ENCODE results near the gene PLEKHG1.

PLEKHG1 gene

DNA sequence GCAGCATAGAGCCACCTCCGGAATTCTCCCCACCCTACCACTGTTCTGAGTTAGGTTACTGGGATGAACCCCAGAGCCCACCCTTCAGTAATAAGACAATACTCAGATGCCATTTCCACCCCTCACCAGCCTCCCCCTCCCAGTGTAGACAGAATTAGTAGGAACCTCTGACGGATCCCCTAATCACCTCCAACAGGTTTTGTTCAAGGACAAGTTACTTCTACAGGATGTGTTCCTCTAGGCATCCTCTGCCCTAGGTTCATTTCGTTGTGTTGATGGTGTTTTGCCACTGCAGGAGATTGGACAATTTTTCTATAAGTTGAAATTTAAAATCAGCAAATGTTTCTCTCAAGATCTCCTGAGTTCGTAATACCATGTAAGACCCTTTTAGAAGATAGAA lies 22.8 kb downstream of the PLEKHG1 start:
- no peak for DNase-seq

DNA sequence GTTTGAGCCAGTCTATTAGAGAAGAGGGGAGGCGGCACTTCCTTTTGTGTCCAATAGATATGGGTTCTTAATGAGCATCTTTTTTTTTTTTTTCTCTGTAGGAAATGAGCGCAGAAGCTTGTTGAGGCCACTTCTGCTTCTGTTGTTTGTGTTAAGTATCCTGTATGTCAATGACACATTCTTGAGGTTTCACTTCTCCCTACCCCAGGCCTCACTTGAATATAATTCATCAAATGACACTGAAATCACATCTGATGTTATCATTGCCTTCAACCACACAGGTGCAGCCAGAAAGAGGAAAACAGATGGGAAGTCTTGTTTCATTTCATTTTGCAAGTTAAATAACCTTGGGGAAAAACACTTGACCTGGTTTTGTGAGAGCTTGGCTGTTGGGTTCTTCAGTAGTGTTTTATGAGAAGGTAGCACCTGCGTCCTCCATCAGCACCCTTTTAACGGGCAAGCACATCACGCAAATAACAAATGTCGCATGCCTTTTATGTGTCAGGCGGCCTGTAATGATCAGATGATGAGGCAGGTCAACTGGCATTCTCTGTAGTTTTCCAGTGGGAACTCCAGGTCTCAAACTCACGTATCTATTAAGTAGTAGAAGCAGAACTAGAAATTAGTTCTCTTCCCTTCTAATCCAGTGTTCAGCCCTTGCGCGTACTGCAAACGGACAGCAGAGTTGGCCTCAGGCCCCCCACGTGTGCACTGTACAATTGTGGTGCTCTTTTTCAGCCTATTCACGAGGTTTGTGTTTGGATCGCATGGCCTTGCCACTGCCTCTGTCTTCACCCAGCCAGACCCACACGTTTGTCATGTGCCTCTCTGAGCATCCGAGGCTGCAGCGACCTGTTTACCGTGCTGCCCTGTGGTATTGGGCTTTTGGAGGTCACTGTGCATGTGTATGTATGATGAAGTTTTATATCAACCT lies 23.5 kb downstream of the PLEKHG1 start:
- DNase-seq: peak; percentile 79

- no peak for DNase-seq
Observed at GRCh38 chr6:150624191-150624590, 24.5 kb downstream of the PLEKHG1 start.

- DNase-seq: no peak
Observed at GRCh38 chr6:150625927-150626326, 26.2 kb downstream of the PLEKHG1 start.

- no peak for DNase-seq
Observed at GRCh38 chr6:150627154-150627553, 27.5 kb downstream of the PLEKHG1 start.

GRCh38 chr6:150627585-150628025 lies 27.9 kb downstream of the PLEKHG1 start:
- DNase-seq: no peak

DNA sequence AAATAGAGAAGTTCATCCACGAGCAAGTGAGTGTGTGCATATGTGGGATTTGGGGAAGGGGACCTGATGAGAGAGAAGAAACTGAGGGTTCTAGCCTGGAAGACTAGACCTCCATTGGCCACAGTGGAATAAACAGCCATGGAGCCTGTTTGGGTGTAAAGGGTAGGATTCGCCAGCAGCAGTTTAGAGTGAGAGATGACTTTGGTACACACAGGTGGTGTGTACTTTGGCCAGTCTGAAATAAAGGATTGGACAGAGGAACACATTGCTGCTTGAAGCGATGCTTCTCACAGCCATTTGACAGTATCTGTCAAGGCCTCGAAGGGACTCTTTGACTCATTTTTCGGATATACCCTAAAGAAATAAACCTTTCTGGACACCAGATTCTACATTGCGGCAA lies 29.2 kb downstream of the PLEKHG1 start:
- DNase-seq: no peak

DNA sequence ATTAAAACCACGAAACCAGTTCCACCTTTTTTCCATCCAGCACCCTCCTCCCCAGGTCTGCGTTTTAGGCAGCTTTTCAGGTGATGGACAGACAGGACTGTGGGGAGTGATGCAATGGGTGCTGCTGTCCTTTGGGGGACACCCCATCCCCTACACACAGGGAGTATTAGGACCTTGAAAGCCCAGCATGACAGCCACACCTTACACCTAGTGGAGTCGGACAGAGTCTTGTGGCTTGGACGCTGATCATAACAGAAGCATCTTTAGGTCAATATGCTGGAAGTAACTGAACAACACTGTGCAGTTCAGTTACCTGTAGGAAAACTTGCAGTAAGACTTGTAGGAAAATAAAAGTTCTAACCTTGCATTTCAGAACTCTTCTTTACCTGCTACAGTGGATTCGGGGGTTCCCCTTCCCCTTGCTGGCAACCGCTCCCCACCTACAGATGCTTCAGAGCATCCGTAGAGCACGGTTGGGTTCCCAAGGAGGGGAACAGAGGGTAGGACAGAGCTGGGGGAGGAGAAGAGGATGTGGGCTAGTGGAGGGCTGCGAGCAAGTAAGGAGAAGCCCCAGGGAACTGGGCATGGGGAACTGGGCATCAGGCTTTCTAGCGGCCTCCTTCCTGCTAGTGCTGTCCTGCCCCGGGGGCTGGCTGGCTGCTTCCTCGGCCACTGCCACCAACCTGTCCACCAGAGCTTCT lies 31.7 kb downstream of the PLEKHG1 start:
- no peak for DNase-seq

- DNase-seq: no peak
Observed at GRCh38 chr6:150631984-150632642, 32.4 kb downstream of the PLEKHG1 start.

DNA sequence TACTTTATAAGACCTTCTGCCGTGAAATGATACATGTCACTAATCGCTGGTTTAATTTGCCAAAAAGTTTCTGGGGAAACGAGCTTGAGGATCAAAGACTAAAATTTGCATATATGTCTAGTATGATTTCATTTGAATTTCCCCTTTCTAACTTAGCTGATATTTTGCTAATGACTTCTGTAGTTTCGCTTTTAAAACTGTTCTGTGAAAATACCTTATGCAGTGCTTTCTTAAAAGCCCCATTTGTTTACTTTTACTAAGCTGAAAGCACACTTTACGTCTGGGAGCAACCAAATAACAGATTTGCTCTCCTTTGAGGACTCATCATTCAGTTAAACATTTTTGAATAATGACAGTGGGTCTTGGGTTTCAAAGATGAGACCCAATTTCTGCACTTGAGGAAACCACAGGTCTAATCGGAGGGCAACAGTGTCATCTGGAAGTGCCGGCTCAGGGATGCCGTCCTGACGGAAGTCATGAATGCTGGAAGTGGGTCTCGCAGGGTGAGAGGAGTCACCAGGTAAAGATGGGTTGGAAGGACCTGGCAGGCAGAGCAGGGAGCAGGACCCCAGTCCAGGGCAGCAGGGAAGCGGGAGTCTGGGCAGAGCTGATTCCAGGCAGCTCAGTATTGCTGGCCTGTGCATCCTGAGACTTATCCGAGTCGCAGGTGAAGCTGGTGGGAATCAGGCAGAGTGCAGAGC lies 33.2 kb downstream of the PLEKHG1 start:
- no peak for DNase-seq

- DNase-seq: no peak
Observed at GRCh38 chr6:150633486-150633834, 33.8 kb downstream of the PLEKHG1 start.

GRCh38 chr6:150634176-150634963 lies 34.7 kb downstream of the PLEKHG1 start:
- no peak for DNase-seq

DNA sequence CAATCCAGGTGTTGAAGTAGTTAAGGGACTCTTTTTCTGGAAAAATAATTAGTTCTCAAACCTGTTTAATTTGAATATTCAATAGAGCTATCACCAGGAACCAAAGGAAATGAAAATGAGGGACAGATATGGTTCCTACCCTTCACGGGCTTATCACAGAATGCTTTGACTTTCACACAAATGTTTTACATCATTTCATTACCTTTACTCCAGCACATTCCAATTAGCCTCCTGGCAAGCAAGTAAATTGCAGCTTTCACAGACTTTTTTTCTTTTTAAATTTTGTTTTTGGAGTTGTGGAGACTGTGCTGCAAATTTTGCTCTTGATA lies 35.2 kb downstream of the PLEKHG1 start:
- DNase-seq: no peak

GRCh38 chr6:150635906-150636514 lies 36.3 kb downstream of the PLEKHG1 start:
- no peak for DNase-seq

GRCh38 chr6:150636808-150637207 lies 37.1 kb downstream of the PLEKHG1 start:
- DNase-seq: no peak

DNA sequence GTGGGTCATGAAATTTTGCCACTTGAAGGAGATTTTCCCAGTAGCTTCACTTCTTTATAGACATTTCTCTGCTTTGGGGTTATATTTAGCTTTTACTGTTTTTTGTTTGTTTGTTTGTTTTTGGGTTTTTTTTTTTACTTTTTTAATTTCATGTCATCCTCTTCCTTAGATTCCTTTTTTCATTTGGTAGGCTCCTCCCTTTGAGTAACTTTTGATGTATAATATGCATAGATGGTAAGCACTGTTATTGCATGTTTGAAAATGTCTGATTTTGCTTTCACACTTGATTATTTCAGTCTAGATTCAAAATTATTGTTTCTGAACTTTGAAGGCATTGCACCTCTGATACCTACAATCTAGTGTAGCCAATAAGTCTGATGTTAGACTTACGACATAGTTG lies 37.6 kb downstream of the PLEKHG1 start:
- DNase-seq: no peak

- no peak for DNase-seq
Observed at GRCh38 chr6:150638267-150638666, 38.6 kb downstream of the PLEKHG1 start.

DNA sequence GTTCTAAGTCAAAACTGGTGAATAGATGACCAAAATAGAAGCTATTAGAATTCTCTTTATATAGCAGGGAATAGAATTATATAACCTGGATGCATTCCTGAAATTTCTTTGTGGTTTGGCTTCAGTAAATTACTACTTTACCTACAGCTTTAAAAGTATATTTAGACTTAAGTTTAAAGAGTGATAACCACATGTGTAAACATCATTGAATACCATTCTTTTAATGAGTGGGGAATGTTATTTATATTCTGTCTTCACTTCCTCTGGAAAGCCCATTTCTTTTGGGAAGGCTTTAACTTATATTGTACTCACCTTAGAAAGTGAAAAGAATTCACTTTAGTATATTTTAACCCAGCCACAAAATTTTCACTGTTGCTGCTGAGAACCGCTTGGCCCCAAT lies 39.1 kb downstream of the PLEKHG1 start:
- no peak for DNase-seq

DNA sequence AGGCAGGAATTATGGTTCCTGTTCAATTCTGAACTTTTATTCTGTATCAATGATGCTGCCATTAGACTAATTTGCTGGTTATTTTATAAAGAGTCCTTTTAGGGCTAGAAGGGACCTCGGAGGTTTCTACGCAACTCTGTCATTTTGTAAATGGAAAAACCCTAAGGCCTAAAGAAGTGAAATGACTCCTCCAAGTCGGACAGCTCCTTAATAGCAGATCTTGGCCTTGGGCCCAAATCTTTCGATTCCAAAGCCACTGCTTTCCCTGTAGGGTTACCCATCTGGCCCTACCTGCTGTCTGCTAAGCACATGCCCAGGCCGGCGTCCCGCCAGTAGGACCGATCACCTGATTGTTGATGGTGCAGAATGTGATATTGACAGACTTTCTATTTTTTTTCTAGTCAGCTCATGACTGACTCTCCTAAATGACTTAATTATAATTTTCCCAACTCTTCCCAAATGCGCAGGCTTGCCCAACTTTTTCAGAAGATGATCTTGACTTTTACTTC lies 40.2 kb downstream of the PLEKHG1 start:
- DNase-seq: no peak

- DNase-seq: no peak
Observed at GRCh38 chr6:150640556-150641209, 41.0 kb downstream of the PLEKHG1 start.

Measured in retina (tissue), 1 donor.